Femur (tissue), 1 donor: ENCODE data around the gene NR6A1.

Experiments
- DNase-seq: peaks from one replicate; pipeline ENCODE4 v3.0.0-alpha.2; 2017

NR6A1 gene

GRCh38 chr9:124680714-124681390 is 90.3 kb downstream of the NR6A1 start:
- no peak for DNase-seq

- no peak for DNase-seq
These were observed 91.1 kb downstream of the NR6A1 start for GRCh38 chr9:124680049-124680448.

DNA sequence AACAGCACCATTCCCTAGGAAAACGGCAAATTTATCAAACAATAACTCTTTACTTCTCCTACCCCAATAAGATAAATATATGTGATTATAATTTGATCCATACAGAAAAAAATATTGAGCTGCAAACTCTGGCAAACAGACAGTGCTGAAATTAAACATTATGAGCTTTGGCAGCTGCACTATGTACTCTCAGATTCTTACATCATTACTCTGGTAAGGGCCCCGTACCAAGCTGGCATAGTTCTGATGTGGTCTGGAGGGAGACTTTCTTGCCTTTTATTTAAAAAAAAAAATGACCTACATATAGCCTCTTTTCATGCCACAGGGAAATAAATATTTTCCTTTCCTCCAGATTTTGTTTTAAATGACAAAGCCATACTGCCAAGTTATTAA is 95.0 kb downstream of the NR6A1 start:
- peak; percentile 53 for DNase-seq

DNA sequence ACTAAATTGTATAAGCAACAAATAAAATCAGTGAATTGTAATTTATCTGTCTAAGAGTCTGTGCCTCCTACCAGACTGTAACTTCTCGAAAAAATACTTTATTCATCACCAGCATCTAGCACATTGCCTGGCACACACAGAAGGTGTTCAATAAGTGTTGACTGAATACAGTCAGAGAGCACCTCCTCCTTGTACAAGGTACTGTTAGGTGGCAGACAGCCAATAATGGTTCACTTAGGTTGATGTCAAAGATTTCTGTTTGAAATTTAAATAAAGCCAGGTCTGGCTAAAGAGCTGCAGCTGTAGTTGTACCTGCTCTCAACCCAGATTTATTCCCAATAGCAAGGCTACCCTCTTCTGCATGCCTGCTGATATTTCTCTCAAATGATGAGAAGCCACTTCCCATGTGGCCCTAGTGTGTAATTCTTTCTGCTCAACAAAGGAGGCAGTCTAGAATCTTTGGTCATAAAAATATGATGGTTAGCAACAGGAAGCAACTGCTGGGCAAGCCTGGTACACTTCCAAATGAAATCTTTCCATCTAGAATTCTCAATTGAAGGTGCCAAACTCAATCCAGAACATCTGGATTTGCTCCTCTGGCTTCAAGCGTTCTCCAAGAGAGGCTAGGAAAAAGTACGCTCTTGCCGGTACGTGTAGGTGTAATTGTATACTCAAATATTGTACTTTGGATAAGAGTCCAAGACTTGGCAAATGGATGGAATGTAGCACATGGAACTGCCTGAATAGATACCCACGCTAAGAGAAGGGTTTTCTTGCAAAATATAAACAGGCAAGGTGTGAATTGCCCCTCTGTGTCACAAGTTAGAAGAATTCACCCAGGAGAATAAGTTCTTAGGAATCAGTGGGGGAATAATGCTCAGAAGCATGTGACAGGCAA is 95.6 kb downstream of the NR6A1 start:
- no peak for DNase-seq

DNA sequence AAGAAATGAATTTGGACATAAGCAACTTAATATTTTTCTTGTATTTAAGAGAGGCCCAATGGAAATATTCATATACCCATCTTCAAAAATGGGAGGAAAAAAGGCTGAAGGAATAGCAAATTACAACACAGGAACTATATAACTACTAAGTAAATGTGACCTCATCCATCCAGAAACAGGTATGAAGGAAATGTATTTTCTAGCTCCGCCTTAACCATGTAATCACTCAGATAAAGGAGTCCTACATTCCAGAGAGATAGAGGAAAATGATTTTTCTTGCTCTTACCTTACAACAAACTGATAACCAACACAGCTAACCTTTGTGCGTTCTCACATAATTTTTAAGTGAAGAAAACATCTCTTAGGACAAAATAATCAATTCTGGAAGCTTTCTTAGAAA is 96.5 kb downstream of the NR6A1 start:
- no peak for DNase-seq

- no peak for DNase-seq
These were observed 98.0 kb downstream of the NR6A1 start for GRCh38 chr9:124673063-124673462.

DNA sequence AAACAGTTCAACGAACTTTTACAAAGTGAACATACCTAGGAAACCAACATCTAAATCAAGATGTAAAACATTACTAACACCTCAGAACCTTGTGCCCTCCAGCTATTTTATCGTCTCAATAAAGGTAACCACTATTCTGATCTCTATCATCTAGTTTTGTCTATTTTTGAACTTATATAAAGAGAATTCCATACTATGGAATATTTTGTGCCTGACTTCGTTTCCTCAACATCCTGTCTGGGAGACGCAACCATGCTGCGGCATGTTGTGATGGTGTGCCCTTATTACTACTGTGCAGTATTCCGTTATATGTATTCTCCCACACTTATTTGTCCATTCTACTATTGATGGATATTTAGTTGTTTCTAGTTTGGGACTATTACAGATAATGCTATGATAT is 99.2 kb downstream of the NR6A1 start:
- no peak for DNase-seq

DNA sequence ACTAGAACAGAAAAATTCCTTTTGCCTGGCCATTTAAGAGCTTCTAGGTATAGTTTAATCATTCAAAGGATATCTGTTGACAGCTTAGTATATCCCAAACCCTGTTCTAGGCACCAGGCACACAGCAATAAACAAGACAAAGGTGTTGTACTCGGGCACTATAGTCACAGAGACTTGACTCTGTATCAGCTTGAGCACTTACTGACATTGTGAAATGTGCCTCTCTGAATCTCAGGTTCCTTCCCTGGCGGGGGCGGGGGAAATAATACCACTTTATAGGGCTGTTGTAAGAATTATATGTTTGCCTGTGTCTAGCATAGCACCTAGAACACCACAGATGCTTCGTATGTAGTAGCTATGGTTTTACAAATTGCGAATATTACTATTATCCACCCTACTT is 104.5 kb downstream of the NR6A1 start:
- no peak for DNase-seq

GRCh38 chr9:124665391-124666058 is 105.6 kb downstream of the NR6A1 start:
- DNase-seq = no peak

DNA sequence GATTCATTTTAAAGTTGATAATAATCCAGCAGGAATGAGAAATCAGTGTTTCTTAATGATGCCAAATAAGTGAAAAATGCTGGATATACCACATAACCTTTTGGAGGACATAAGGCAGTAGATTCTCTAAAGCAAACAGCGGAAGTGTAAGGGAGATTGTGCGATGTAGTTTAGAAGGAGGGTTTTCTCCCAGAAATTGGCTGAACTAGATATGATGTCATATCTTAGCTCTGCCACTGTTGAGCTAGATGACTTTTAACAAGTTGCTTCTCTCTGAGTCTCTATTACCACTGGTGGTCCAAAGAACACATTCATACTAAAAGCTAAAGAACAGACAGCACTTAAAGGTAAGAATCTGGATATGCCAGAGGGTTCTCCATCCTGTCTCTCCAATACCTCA is 107.0 kb downstream of the NR6A1 start:
- no peak for DNase-seq

DNA sequence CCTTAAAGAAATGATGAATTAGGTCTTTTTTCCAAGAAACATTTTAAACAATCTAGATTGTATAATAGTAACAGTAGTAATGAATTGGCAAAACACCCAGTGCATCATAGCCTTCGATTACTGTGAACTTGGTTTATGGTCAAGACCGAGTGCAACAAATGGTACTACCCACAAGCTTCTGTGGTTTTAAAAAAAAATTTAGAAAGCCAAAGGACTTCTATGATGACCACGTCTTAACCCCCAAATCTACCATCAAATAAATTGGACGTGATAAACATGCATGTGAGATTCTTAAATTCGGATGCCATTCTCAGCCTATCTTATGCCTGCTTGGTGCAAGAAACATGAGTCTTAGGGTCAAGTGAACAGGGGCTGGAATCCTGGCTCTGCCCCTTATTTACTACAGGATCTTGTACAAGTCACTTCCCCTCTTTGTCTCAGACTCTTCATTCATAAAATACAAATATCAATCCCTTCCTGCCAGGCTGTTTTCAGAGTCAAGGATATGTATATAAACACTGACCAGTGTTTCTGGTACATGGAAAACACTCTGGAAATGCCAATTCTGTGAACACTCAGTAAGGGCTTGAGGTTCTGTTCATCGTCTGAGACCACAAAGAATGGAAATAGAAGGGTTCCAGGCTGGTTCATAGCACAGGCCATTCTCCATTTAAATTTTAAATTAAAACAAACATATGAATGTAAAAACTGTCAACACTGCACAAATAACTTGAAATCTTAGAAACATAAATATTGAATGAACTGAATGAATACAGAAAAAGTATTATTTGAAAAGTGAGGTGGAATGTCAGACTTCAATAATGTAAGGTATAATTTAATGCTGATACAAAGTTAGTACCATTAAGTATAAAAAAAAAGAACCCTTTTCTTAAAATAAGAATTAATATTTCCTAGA is 107.8 kb downstream of the NR6A1 start:
- DNase-seq = no peak

DNA sequence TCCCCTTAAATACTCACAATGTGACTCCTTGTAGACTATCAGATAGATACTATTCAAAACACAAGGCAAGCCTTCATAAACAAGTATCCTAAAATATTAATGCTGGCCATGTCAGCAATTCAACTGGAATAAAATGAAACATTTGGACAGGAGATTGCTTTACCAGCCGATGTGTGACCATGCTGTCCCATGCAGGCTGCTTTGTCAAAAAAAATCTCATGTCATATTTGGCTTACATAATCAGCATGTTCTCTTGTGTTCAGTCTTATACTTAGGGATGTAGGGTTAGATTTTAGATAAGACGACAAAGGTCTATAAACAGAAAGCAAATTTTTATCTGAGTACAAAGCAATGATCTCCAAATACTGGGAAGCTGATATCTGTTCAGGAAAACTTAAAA is 108.5 kb downstream of the NR6A1 start:
- no peak for DNase-seq

- no peak for DNase-seq
These were observed 109.8 kb downstream of the NR6A1 start for GRCh38 chr9:124661271-124661670.

- DNase-seq = peak; percentile 67
These were observed 110.7 kb downstream of the NR6A1 start for GRCh38 chr9:124660341-124660801.

- peak; percentile 92 for DNase-seq
These were observed 111.9 kb downstream of the NR6A1 start for GRCh38 chr9:124659099-124659659.

GRCh38 chr9:124658165-124659017 is 112.7 kb downstream of the NR6A1 start:
- peak; percentile 93 for DNase-seq

DNA sequence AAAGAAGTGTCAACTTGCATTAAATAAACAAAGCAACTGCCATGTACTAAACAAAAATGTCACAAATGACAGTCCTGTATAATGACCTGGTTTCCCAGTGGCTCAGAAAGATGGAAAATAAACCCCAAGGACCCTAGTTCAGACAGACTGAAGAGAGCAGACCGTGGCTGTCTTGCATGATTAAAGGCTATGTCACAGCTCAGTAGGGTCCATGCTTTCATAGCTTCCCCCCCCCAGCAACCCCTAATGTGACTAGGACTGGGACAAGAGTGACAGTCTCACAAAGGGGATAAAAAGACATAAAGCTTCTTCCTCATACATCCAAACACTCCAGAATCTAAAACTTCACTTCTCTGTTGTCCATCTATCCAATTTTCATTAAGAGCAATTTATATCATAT is 113.6 kb downstream of the NR6A1 start:
- DNase-seq = no peak

- no peak for DNase-seq
These were observed 116.7 kb downstream of the NR6A1 start for GRCh38 chr9:124654431-124654830.

DNA sequence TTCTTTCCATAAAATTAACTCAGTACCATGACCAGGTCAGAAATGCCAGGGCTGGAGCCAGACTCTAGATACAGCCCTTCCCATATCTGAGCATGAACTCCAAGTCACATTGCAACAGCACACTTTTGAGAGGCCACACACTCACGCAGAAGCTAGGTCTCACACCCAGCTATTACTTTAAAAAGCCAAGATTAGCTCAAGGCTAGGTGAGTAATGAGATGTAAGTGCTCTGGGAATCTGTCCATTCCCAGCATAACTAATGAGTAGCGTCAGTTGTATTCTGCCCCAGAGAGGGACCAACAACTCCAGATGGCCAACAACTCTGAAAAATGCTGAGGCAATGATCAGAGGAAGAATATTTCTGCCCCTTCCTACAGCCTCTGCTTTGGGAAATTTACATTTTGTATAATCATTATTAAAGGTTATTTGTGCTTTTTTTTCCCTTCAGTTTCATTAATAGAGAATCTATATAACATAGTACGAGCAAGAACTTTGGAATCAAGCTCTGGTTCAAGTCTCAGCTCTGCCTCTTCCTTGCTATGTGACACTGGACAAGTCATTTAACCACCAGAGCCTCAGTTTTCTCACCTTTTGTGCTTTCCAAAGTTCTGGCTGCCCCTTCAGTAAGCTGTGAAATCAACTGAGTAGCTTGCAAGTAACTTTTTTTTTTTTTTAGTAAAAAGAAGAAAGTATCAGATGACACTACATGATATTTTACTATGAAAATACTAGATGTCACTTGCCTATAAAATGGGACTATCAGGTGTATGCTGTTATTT is 118.3 kb downstream of the NR6A1 start:
- no peak for DNase-seq

DNA sequence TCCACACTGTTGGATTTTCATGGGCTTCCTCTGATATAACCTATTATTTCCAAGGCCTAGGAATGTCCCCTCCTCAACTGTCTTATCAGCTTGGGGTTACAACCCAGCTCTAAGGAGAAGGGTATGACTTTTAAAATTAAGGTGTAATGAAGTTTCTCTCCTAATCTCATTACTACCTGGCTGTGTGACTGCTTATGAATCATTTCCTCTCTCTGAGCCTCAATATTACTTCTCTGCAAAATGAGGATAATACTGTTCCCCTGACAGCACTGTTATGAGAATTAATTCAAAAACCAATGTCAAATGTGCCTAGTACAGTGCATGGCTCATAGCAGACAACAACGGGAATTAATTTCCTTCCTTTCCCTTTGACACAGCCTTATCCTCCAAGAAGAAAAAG is 118.9 kb downstream of the NR6A1 start:
- DNase-seq = no peak
